Esophagus squamous epithelium (tissue), 5 donors: ENCODE data around the gene SNX5. TPM values are rescaled to one million over a fixed set of nuclear protein-coding genes. Genes with fewer than 3 reads are reported as not detected.

Source experiments
- DNase-seq: peaks from one replicate; lab custom pipeline; 2025; lab: John Stamatoyannopoulos, UW
- H3K27ac ChIP-seq, 4 donors: fragments of 200-600 bp; sonication (generic); one replicate each; pipeline ENCODE4 v1.5.1; 2016 to 2019; ENCODE audit warnings: mild to moderate bottlenecking in 1 of 4
- H3K27me3 ChIP-seq, 4 donors: fragments of 200-600 bp; sonication (generic); 1 replicate in 3 of 4; 2 replicates in 1 of 4; pipeline versions ENCODE4 v1.5.1 to v1.6.0; 2017 to 2021; ENCODE audit warnings: antibody characterized with exemption in 1 of 4
- H3K36me3 ChIP-seq, 3 donors: fragments of 200-600 bp; sonication (generic); one replicate each; pipeline ENCODE4 v1.5.1; 2016 to 2019
- H3K4me1 ChIP-seq, 3 donors: fragments of 200-600 bp; sonication (generic); one replicate each; pipeline ENCODE4 v1.5.1; 2017 to 2019
- H3K4me3 ChIP-seq, 4 donors: fragments of 200-600 bp; sonication (generic); 1 replicate in 3 of 4; 2 replicates in 1 of 4; pipeline ENCODE4 v1.5.1; 2016 to 2019; ENCODE audit warnings: mild to moderate bottlenecking in 2 of 4, moderate library complexity in 1 of 4
- H3K9me3 ChIP-seq, 3 donors: fragments of 200-600 bp; sonication (generic); one replicate each; pipeline ENCODE4 v1.5.1; 2016 to 2019
- CTCF ChIP-seq, 6 experiments: fragments of 450-650 bp in 4 of 6; fragments of 200-600 bp in 2 of 6; sonication (generic) in 2 of 6; IDR thresholded peaks; one replicate each; pipeline ENCODE4 v1.5.1; 2016 to 2019; ENCODE audit warnings: antibody characterized with exemption in 6 of 6, mild to moderate bottlenecking in 4 of 6, moderate library complexity in 4 of 6
- POLR2A ChIP-seq, 4 donors: fragments of 450-650 bp; IDR thresholded peaks; one replicate each; pipeline ENCODE4 v1.6.1; 2017; ENCODE audit warnings: antibody characterized with exemption in 4 of 4, mild to moderate bottlenecking in 4 of 4, moderate library complexity in 3 of 4
- WGBS, 2 donors: methylation state at CpG; one replicate each; pipeline ENCODE4 v1.1.5; 2018; 5-methylcytosine and 5-hydroxymethylcytosine counted together
- intact Hi-C: fragments of 100-400 bp; cut with DNase I; formaldehyde crosslinking; loops from one replicate; pipeline ENCODE4 v1.15.0; 2022
- total RNA-seq, 4 donors: library from RNA; depleted of rRNA; stranded (reverse); fragments of >200 nt; gene quantifications; one replicate each; pipeline ENCODE4 v1.1.0, GENCODE V29; 2016
- donor health status: DM: yes; HTN: yes; CAD: no.

SNX5 gene
- total RNA-seq, 4 donors from 2014 or later = 43.6 to 137 (median 98.5) TPM

GRCh38 chr20:18011951-18012645 lies 43.5 kb upstream of the SNX5 start:
- Histone ChIP-seq H3K4me1 (peaks cover 0 to 12% (median 4%) of the 10 kb centered on the region in 3 donors), H3K27ac (no peak overlapping the region), H3K4me3 (no peak overlapping the region), H3K9me3 (no peaks in the 10 kb centered on the region), H3K36me3 (no peaks in the 10 kb centered on the region), H3K27me3 (no peaks in the 10 kb centered on the region)
- TF ChIP-seq POLR2A (IDR thresholded peaks at IDR 0.05) (no peak), CTCF (IDR thresholded peaks at IDR 0.05) (no peak)
- no peak for DNase-seq
- 92 to 93% methylated on average over 13 to 17 of the region's 21 CpGs for WGBS, 2 donors
- intact Hi-C loops = no loop called here

GRCh38 chr20:18011482-18011881 lies 42.9 kb upstream of the SNX5 start:
- WGBS, 2 donors = 91 to 93% methylated on average over 7 to 14 of the region's 14 CpGs

GRCh38 chr20:18009116-18009515 lies 40.5 kb upstream of the SNX5 start:
- Histone ChIP-seq H3K27me3 (no peaks in the 10 kb centered on the region), H3K36me3 (no peaks in the 10 kb centered on the region), H3K4me3 (no peak overlapping the region), H3K4me1 (peaks cover 0 to 21% (median 4%) of the 10 kb centered on the region in 3 donors), H3K27ac (no peak overlapping the region), H3K9me3 (no peaks in the 10 kb centered on the region)
- intact Hi-C loops = no loop called here
- TF ChIP-seq CTCF (IDR thresholded peaks at IDR 0.05) = no peak
- no peak for TF ChIP-seq POLR2A (IDR thresholded peaks at IDR 0.05)
- no peak for DNase-seq
- 85 to 89% methylated on average over 7 of the region's 7 CpGs for WGBS, 2 donors

More at GRCh38 chr20:18011482-18011881, 42.9 kb upstream of the SNX5 start:
- Histone ChIP-seq H3K27me3 (no peaks in the 10 kb centered on the region), H3K4me1 (peaks cover 0 to 13% (median 4%) of the 10 kb centered on the region in 3 donors), H3K9me3 (no peaks in the 10 kb centered on the region), H3K4me3 (no peak overlapping the region), H3K36me3 (no peaks in the 10 kb centered on the region), H3K27ac (no peak overlapping the region)
- intact Hi-C loops = no loop called here
- DNase-seq = no peak
- TF ChIP-seq CTCF (IDR thresholded peaks at IDR 0.05) = no peak
- no peak for TF ChIP-seq POLR2A (IDR thresholded peaks at IDR 0.05)

- no peak for DNase-seq
- no peaks in the 10 kb centered on the region for H3K36me3 ChIP-seq
- H3K27ac ChIP-seq = peak overlapping the region; percentile 7 to 82 (median 67)
- intact Hi-C loops = no loop called here
- TF ChIP-seq POLR2A (IDR thresholded peaks at IDR 0.05) (no peak), CTCF (IDR thresholded peaks at IDR 0.05) (no peak)
- 50 to 67% methylated on average over 9 to 12 of the region's 19 CpGs for WGBS, 2 donors
- H3K9me3 ChIP-seq = no peaks in the 10 kb centered on the region
- no peak overlapping the region for H3K4me3 ChIP-seq
- peaks cover 0 to 21% (median 4%) of the 10 kb centered on the region in 3 donors for H3K4me1 ChIP-seq
- no peaks in the 10 kb centered on the region for H3K27me3 ChIP-seq
These were observed 39.1 kb upstream of the SNX5 start for GRCh38 chr20:18007534-18008292.

- Histone ChIP-seq H3K27me3 (no peaks in the 10 kb centered on the region), H3K27ac (peak overlapping the region; percentile 2 to 82 (median 58)), H3K4me3 (no peak overlapping the region), H3K9me3 (no peaks in the 10 kb centered on the region), H3K4me1 (peaks cover 0 to 27% (median 8%) of the 10 kb centered on the region in 3 donors), H3K36me3 (no peaks in the 10 kb centered on the region)
- DNase-seq = no peak
- intact Hi-C loops = no loop called here
- TF ChIP-seq CTCF (IDR thresholded peaks at IDR 0.05) (no peak), POLR2A (IDR thresholded peaks at IDR 0.05) (no peak)
- 83 to 88% methylated on average over 3 to 7 of the region's 7 CpGs for WGBS, 2 donors
These were observed 38.1 kb upstream of the SNX5 start for GRCh38 chr20:18006684-18007083.
